ENCODE results near the gene SND1.

- TF ChIP-seq, protein P1, sequence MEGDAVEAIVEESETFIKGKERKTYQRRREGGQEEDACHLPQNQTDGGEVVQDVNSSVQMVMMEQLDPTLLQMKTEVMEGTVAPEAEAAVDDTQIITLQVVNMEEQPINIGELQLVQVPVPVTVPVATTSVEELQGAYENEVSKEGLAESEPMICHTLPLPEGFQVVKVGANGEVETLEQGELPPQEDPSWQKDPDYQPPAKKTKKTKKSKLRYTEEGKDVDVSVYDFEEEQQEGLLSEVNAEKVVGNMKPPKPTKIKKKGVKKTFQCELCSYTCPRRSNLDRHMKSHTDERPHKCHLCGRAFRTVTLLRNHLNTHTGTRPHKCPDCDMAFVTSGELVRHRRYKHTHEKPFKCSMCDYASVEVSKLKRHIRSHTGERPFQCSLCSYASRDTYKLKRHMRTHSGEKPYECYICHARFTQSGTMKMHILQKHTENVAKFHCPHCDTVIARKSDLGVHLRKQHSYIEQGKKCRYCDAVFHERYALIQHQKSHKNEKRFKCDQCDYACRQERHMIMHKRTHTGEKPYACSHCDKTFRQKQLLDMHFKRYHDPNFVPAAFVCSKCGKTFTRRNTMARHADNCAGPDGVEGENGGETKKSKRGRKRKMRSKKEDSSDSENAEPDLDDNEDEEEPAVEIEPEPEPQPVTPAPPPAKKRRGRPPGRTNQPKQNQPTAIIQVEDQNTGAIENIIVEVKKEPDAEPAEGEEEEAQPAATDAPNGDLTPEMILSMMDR (IDR thresholded peaks at IDR 0.05): no peak
- TF ChIP-seq POLR2A (IDR thresholded peaks at IDR 0.05): no peak
Measured at GRCh38 chr7:127807829-127808228, 155.8 kb downstream of the SND1 start.

All from right lobe of liver (tissue), 4 donors.